GM21367 (cell line): Measurements from ENCODE around the gene C11orf52.
"Not testable (repeated sequence)": the region's sequence is repeated elsewhere in the genome, so short reads cannot be mapped to it uniquely, and the experiment has no call there.

ENCODE experiments used
- ATAC-seq: cut with Tn5 transposase; IDR thresholded peaks from one replicate; pipeline ENCODE4 v1.9.1; 2021; ENCODE audit not compliant: unreplicated experiment

C11orf52 gene, protein sequence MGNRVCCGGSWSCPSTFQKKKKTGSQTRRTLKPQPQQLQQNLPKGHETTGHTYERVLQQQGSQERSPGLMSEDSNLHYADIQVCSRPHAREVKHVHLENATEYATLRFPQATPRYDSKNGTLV

DNA sequence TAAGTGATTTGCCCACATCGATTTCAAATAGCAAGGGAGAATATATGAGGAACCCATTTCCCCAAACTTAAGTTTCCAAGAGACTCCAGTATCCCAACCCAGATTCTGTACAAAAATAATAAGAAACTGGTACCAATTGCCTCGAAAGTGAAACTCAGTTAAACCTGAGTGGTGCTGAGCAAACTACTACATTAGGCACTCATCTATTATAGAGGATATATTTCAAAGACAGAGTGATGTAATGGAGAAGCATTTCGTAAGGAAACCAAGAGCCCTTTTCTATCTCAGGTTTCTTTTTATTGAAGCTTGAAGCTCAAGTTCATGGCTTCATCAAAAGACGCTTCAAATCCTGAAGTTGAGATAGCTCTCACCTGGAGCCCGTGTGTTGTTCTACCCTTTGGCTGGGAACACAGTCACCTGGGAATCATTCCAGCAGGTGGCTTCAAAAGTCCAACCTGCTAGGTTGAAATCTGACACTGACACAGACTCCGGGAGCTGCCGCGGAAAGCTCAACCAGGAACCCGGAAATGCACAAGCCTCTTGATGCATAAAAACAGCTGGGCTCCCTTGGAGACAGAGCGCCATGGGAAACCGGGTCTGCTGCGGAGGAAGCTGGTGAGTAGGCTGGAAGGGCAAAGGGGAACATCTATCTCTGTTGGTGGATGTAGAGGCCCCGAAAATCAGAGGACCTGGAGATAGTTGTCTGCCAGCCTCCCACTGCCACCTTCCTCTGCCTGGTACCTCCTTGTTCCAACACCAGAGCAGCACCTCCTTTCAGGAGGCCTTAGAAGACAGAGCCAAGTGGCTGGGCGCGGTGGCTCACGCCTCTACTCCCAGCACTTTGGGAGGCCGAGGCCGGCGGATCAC, at the start of gene C11orf52:
TSS of gene C11orf52 (plus strand) at position 524 of the 867 bp plus-strand sequence. CDS start at position 584, 60 bp downstream.
- no peak for ATAC-seq

DNA sequence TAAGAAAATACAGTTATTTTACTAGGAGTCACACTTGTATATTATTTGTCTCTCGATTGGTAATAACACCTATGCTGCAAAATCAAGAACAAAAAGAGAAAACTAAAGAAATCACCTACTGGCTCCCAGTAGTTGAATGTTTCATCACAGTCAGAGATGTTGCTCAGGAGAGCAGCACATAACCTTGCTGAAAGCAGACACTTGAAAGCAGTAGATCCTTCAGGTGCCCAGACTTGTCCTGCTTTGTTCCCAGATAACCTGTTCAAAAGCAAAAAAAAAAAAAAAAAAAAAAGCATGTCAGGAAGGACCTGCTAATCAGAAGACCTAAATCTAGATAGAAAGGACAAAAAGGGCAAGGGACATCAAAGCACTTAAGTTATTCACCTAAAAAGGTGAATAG, 48.6 kb upstream of the C11orf52 start:
- ATAC-seq, result no peak

DNA sequence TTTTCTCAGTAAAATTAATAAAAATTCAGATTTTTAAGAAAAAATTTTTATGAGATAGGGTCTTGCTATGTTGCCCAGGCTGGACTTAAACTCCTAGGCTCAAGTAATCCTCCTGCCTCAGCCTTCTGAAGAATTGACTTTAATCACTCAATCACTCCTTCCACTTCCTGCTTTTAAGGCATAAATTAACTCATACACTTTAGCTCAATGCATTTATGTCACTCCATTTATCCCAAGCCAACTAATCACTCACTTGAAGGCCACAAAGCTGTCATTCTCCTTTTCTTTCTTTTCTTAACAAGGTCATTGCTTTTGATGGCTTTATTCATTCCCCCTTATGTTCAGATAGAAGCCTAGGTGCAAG, 48.2 kb upstream of the C11orf52 start:
- ATAC-seq, result no peak

DNA sequence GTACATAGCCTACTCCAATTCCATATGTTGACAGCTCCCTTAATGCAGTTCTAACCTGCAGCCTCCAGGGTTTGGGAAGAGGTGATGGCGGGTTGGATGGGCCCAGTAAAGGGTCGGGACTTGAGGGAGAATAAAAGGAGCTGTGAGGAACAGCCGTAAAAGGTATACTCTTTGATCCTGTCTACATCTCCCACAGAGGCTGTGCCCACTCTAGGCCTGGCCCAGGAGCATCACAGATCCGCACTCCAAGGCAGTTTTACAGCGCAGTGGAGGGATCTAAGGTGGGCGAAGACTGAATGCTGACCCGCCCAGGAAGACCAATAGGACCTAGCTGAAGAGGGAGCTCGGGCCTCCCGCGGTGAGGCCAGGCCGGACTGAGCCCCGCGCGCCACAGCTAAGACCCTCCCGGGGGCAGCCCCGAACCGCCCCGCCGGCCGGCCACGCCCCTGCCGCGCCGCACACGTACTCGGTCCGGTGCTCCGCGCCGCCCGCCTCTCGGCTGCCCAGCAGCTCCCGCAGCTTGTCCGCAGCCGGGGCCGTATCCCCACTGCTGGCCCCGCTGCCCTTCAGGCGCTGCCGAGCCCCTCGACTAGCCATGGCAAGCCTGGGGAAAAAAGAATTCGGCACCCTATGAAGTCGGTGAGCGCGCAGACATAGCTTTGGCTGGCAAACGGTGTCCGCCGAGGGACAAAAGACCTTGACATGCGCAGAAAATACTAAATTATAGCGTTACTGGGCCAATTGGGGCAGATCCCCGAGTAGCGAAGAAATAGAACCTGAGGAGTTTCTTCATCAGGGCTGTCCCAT, 47.6 kb upstream of the C11orf52 start, which contains the start of gene ALG9:
TSS of gene ALG9 (minus strand) at position 696 of the 807 bp plus-strand sequence. CDS start at position 597, 99 bp downstream.
- peak; percentile 78 for ATAC-seq

DNA sequence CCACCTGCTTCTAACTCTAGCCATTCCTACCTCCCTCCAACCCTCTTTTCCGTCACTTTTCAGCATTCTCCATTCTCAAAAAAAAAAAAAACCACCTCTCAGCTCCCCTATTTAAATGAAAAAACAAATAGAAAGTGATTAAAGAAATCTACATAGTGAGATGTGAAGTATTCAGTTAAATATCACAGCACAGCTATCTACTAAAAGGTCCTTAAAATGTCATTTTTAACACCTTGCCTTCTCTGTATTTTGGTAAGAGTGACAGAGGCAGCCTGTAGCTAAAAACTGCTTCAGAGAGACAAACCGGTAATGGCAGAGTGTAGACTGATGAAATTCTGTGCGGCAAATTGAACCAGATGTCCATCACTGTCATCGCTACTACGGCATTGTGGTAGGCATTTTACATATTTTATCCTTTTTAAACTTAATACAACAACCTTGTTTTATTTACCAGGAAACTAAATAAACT, 47.0 kb upstream of the C11orf52 start:
- no peak for ATAC-seq

DNA sequence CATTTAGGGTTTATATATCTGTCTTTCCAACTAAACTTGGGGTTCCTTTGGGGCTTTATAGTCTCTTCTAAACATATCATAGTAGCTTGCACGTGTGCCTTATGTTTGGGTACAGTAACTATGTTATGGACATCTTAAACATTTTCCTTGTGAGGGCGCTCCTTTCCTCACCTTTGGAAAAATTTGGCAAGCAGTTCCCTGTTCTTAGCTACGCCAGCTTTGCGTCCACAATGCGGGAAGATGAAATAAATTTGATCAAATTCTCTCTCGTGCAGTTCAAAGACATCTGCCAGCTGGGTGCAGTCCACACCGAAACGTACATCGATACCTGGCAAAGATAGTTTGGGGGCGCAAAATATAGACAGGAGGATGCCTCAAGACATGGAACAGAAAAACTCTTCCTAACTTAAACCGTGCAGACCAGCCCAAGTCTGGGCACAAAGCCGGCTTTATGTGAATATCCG, 40.3 kb upstream of the C11orf52 start:
- ATAC-seq, result peak; percentile 3

DNA sequence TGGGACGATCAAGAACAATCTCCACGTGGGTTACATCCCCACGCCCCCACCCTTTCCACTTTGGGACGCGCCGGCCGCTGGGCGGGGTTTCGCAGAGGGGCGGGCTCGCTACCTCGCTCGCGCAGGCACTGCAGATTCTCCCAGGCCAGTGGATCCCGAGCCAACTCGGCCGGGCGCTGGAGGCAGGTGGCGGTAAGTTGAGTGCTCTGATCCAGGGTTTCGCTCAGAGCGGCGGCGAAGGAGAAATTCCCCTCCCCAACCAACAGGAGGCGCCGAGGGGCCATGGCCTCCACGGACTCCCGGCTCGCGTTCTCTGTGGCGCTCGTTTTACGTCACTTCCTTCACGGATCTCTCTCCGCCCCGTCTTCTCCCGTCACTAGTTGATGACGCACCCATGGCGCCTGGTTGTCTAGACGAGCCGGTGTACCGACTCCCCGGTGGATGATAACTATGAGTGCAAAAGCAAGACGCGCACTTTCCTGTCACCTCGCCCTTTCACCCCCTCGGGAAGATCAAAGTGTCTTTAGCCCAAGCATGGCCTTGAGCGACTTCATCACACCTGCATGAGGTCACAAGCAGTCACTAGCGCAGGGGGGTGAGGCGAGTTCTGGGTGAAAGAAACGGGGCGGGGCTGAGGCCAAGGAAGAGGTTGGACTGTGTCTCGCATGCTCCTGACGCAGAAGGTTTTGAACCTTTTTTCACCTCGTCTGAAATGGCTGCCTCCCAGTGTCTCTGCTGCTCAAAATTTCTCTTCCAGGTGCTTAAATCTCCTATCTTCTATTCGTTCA, 39.7 kb upstream of the C11orf52 start, which contains the start of the genes CFAP68 and FDXACB1:
TSS of gene CFAP68 (plus strand) at position 693 of the 788 bp plus-strand sequence. CDS start at position 713, 20 bp downstream.
TSS of gene FDXACB1 (minus strand) at position 317 of the 788 bp plus-strand sequence. CDS start at position 284, 33 bp downstream.
- peak; percentile 83 for ATAC-seq

DNA sequence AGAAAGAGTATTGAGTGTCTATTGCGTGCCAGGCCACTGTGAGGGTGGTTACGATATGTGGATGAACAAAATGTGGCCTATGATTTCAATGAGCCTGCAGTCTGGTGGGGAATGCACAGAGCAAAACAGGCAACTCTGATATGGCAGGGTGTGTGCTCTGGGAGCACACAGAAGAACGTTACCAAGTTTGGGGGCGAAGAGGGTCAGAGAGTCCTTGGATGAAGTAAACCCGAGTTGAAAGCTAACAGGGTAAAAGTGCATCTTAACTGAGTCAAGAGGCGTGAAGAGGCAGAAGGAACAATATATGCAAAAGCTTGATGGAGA, 39.1 kb upstream of the C11orf52 start:
- ATAC-seq, result no peak

DNA sequence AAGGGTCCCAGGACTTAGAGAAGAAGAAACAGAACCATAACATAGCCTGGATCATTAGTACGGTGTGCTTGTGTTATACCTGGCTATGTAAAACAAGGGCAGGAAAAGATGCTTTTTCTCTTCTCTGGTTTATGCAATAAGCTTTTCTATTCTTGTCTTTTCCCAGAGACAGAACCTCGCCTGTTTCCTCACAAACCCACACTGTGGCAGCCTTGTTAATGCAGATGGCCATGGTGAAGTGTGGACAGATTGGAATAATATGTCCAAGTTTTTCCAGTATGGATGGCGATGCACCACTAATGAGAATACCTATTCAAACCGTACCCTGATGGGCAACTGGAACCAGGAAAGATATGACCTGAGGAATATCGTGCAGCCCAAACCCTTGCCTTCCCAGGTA, 36.5 kb upstream of the C11orf52 start:
- no peak for ATAC-seq

DNA sequence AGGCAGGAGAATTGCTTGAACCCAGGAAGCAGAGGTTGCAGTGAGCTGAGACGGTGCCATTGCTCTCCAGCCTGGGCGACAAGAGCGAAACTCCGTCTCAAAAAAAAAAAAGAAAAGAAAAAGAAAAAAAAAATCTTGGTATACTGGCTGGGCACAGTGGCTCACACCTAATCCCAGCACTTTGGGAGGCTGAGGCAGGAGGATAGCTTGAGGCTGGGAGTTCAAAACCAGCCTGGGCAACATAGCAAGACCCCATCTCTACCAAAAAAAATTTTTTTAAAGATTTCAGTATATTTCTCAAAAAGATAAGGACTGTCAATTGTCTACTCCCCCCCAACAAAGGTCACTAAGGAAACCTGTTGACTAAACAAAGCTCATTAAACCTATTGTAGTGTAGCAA, 33.7 kb upstream of the C11orf52 start:
- ATAC-seq, result not testable (repeated sequence)

DNA sequence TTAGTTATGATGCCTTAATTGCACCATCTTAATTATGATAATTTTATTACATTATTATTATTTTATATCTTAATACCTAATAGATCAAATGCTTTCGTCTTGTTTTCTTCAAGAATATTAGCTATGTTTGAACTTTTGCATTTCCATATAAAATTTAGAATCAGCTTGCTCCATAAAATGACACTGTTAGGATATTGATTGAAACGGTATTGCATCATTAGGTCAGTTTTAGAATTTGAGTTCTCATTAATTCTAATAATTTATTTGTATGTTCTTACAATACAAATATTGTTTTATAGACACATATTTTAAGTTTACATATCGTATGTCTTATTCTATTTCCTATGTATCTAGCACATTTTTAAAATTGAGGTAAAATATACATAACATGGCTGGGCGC, 32.7 kb upstream of the C11orf52 start:
- ATAC-seq, result no peak

DNA sequence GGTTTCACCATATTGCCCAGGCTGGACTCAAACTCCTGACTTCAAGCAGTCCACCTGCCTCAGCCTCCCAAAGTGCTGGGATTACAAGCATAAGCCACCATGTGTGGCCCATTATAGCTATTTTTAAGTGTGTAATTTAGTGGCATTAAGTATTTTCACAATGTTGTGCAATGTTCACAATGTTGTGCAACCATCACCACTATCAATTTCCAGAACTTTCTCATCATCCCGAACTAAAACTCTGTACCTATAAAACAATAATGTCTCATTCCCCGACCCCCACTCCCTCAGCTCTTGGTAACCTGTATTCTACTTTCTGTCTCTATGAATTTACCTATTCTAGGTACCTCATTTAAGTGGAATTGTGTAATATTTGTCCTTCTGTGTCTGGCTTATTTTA, 31.9 kb upstream of the C11orf52 start:
- ATAC-seq, result no peak

DNA sequence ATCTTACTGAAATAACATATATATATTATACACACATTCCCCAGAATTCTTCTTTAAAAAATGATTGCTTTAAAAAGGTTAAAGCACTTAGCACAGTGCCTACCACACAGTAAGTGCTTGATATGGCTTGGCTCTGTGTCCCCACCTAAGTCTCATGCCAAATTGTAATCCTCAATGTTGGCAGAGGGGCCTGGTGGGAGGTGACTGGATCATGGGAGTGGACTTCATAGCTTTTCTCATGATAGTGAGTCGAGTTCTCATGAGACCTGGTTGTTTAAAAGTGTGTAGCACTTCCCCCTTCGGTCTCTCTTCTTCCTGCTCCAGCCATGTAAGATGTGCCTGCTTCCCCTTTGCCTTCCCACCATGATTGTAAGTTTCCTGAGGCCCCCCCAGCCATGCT, 13.3 kb upstream of the C11orf52 start:
- no peak for ATAC-seq

DNA sequence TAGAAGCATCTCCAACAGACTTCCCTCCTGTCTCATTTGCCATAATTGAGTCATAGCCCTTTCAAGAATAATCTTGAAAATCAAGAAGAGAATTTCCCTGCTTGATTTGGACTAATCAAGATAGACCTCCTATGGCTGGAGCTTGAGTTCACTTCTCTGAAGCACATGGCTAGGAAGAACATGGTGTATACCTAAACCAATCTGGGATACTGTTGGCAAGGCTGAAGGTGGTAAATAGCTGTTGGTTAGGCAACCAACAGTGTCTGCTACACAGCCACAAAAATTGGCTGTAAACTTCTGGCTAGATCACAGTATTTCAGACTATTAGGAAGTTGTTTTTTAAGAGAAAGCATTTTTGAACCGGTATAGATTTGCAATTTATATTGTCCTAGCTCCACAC, 12.0 kb upstream of the C11orf52 start:
- no peak for ATAC-seq

DNA sequence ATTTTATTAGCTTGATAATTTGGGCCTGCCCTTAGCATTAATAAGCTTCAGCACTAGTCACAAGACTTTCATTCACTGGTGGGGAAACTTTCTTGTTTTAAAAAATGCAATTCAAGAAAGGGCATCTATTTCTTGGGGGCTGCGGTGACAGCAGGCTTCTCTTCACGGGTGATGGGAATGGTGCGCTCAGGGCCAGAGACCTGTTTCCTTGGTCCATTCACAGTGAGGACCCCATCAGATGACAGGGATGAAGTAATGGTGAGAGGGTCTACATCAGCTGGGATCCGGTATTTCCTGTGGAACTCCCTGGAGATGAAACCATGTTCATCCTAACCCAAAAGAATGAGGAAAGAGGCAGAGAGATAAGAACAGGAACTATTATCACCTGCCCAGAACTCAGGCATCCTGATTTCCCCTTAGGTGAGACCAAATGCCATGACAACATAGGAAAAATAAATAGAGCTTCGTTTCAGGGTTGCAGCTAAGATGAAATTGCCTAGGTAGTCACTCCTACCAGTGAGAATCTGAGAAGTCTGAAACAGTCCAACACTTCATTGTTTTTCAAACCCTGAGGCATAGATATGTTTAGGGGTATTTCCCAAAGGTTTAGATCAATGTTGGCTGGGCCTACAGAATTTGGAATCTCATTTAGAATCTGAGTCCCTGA, 9.9 kb upstream of the C11orf52 start:
- ATAC-seq, result no peak

DNA sequence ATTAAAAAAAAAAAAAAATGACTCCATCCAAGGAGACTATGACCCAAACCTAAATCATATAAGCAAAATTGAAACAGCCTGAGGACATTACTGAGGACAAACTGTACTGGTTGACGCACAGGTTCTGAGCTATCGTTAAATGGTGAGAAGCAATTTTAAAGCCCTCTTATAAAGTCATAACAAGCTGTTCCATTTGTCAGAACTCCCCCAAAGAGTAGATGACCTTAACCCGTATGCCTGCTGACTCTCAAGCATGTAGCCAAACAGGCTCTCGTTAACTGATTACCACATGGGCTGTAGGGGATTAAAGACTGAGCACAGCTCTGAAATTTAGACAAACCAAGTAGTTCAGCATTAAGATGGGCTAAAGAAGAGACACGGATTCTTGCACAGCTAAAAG, 9.3 kb upstream of the C11orf52 start:
- ATAC-seq, result no peak

DNA sequence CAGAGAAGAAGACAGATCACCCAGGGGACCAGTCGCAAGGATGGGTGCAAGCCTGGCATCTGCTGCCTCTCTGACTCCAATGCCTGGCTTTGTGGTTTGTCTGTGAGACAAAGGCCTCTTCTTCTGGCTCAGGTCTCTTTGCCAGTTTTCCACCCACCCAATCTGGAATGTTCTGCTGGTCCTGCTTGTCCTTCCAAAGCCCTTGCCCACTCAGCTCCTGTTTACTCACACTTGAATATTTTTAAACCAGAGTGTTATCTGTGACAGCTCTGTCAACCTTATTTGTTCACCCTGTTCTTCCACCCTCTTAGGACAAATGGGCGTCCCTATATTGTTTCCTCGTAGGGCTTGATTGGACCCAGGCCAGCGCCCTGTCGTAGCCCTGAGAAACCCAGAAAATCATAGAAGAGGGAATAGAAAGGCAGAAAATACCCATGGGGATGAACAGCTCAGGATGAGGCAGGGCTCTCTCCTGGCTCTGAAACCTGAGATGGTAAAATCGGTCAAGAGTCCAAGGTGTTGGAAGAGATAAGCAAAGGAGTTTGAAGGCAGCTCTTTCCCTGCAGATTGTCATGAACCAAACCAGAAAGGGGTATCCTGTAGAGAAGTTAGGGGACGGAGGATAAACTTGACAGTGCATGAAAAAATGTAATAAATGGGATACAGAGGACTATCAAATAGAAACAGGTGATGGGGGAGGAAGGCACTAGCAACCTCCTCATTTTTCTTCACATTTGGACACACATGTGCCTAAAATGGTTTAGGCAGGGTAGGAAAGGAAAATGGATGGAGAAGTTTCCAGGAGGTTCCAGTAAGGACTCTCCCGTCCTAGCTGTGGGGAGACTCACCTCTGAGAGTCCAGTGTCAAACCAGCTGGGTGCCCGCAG, 7.8 kb upstream of the C11orf52 start:
- no peak for ATAC-seq

DNA sequence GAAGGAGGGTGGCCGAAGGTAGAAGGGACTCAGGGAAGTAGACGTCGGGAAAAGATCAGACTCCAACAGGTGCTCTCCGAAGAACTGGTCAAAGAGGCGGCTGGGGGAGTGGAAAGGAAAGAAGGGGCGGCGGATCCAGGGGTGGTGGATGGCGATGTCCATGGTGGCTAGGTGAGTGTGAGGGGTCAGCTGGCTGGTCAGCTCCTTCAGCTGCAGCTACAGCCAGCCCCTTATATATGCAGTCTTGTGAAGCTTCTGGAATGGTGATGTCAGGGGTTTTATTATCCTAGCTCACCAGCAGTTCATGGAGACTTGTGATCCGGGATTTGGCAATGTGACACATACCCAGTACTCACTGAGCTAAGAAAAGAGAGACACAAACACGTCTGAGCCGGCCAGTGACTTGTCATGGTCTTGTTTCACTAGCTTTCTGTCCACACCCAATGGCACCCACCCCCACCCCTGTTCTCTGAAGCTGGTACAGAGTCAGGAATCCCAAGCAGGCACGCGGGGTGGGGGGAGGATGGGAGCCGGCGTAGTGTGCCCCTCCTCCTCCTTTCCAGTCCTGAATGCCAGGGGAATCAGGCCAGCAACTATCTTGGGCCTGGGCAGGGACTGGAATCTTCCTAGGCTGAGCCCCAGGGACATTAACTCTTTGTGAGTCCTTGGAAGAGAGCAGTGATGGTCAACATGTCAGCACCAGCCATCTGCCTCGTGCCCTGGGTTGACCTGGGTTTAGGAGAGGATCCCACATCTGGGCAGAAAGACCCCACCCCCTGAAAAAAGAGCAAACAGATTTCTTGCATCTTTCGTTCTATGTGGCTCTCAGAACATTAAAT, 6.9 kb upstream of the C11orf52 start, which contains the start of gene CRYAB:
TSS of gene CRYAB (minus strand) at position 208 of the 839 bp plus-strand sequence. CDS start at position 162, 46 bp downstream.
- no peak for ATAC-seq
